GM18505 (cell line): ENCODE results near the gene IFITM5.
"Not testable (repeated sequence)": the region's sequence is repeated elsewhere in the genome, so short reads cannot be mapped to it uniquely, and the experiment has no call there.

Experiments used
- ATAC-seq: cut with Tn5 transposase; IDR thresholded peaks from one replicate; pipeline ENCODE4 v1.9.1; 2021; ENCODE audit not compliant: unreplicated experiment
- POLR2A ChIP-seq: IDR thresholded peaks from 4 replicates; pipeline ENCODE4 v1.6.1; 2011; ENCODE audit warnings: borderline replicate concordance; ENCODE audit not compliant: insufficient read depth, insufficient read length; ENCODE audit errors: extremely low read depth

Gene IFITM5

DNA sequence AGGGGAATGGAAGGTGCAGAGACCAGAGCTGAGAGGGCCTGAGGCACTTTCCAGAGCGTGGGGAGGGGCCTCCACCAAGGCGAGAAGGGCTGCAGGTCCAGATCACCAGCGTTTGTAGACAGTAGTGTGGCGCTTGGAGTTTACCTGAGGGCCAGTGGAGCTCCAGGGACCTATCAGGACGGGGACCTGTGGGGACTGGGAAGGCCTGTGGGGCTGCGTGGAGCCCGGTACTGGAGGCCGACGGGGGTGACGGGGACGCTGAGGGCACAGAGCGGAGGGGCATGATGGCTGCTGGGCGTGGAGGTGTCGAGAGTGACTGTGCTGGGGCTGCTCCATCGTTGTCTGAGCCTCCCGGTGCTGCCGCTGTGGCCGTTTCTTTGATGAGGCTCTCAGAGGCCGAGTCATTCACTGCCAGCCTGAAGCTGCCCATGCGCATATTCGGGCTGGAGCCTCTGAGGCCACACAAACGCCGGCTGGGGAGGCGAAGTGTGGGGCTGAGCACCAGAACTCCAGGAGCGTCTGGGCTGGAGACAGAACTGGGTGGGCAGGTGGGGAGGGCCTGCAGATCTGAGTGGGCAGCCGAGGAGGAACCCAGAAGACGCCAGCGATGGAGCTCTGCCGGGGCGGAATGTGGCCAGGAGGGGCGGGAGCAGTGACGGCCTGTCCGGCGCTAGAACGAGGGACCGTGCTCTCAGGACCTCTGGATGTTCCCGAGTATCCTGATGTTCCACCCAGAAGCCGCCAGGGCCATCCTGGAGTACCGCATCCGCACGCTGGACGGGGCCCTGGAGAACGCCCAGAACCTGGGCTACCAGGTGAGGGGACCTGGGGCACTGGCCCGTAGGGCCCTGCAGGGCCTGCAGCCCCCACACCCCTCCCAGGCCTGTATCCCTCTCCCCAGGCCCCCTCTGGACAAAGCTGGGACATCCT lies 7.8 kb downstream of the IFITM5 start:
- ATAC-seq: no peak
- no peak for TF ChIP-seq POLR2A

DNA sequence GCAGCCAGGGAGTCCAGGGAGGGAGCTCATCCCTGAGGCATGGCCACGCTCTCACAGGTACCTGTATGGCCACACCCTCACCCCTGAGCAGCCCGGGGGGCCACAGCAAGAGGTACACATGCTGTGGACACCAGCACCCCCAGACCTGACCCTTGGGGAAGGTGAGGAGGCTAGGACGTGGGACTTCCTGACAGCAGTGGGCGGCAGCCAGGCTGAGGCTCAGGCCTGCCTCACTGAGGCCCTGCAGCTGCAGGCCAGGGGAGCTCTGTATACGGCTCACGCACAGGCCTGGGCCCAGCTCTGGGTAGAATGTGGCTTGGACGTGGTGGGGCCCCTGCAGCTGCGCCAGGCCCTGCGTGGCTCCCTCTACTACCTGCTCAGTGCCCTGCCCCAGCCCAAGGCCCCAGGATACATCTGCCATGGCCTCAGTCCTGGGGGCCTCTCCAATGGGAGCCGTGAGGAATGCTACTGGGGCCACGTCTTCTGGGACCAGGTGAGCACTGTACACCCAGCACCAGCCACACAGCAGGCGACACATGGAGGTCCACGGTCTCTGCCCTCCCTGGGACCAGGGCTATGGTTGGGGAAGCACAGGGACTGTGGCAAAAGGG lies 8.6 kb downstream of the IFITM5 start:
- no peak for ATAC-seq
- TF ChIP-seq POLR2A: no peak

DNA sequence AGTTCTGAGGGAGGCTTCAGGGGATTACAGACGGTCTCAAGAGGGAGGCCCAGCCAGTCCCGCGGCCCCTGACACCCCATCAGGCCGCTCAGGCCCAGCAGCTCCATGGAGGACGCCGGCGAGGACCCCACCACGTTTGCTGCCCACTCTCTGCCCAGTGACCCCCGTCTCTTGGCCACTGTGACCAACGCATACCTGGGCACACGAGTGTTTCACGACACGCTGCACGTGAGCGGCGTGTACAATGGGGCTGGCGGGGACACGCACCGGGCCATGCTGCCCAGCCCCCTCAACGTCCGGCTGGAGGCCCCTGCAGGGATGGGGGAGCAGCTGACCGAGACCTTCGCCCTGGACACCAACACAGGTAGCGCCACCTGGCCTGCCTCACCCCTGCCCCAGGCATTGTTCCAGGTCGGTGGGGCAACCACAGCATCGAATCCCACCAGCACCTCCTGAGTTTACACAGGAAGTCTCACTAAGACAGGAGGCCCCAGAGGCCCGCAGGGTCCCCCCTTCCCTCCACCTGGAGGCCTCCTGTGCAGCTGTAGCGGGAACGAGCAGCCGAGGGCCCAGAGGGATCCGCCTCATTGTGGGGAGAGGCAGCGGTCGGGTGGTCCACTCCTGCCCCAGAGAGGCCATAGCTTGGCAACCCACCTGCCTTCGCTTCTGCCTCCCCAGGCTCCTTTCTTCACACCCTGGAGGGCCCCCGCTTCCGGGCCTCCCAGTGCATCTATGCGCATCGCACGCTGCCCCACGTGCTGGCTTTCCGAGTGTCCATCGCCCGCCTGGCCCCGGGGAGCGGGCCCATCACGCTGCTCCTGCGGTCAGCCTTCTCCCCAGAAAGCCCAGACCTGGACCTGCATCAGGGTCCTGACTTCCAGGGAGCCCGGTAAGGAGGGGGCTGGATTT lies 9.4 kb downstream of the IFITM5 start:
- ATAC-seq: no peak
- TF ChIP-seq POLR2A: no peak

DNA sequence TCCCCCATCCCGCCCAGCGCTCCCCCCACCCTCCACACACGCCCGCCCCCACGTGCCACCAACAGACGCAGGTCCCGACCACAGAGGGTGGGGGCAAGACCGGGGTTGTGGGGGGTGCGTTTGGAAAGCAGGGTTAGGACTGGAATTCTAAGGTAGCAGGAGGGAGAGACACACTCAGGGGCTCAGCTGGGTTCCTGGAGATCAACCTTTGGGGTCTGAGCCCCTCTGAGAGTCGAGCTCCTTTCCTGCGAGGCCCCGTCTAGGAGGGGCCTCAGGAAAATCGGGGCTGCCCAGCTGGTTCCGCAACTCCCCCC lies 10.0 kb downstream of the IFITM5 start:
- ATAC-seq: no peak
- no peak for TF ChIP-seq POLR2A

DNA sequence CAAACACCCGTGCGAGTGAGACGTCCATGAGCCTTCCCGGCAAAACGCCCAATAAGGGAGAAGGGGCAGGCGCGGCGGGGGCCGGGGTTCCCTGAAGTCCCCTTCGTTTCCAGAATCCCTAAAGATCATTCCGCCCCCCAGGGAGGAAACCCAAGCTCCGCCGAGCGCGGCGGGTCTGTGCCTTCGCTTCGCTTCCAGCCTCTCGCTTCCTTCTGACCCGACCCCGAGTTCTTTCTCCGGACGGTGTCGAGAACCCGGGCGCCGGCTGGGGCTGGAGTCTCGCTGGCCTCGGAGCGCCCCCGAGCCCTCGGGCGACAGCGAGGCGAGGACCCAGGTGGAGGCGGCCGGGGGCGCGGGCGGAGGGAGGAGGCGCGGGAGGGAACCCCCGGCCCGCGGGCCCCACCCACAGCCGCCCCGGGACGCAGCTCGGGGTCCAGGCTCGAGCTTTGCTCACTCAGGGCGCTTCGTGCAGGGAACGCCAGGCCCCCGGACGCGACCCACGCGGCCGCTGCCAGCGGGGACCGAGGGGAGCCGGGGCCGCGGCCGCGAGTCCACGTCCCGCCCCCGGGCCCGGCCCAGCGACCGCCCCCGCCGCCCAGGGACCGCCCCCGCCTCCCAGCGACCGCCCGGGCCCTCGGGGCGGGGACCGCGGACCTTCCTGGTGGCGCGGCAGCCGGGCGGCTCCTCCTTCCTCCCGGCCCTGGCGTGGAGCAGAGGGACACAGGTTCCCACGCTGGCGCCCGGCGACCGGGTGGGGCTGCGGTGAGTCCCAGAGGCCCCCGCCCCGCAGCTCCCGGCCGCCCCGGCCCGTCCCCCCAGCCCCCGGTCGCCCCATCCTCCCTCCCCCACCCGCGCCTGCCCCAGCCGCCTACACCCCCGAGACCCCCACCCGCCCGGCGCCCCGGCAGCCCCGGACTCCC lies 10.6 kb downstream of the IFITM5 start, which contains the start of gene PGGHG:
Gene PGGHG, plus strand, starts transcription at position 649 of the 920 bp plus-strand sequence. CDS start 691 bp downstream, outside the sequence.
- TF ChIP-seq POLR2A: peak; percentile 51
- no peak for ATAC-seq

DNA sequence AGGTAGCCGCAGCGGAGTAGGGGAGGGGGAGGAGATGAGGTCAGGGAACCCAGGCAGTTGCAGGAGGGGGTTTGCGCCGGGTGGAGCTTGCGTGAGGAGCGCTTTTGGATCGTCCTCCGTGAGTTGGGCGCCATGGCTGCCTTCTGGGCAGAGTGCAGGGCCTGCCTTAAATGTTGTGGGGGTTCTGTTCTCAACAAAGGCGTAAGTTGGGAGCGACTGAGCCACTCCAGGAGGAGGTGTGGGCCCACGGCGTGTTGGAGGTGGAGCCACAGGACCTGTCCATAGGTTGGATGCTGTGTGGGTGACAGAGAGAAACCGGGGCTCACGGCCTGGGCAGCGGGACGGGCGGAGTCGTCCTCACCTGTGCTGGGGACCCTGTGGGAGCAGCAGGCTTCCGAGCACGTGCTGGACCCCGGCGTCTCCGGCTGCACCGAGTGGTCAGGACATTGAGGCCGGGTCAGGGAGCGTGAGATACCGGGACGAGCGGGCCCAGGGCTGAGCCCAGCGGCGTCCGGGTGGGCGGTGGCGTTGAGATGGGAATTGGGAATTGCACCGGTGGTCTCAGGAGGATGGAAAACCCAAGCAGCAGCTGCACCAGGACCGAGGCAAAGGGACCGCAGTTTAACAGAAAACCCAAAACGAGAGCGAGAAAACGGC lies 11.4 kb downstream of the IFITM5 start:
- TF ChIP-seq POLR2A: no peak
- ATAC-seq: no peak

DNA sequence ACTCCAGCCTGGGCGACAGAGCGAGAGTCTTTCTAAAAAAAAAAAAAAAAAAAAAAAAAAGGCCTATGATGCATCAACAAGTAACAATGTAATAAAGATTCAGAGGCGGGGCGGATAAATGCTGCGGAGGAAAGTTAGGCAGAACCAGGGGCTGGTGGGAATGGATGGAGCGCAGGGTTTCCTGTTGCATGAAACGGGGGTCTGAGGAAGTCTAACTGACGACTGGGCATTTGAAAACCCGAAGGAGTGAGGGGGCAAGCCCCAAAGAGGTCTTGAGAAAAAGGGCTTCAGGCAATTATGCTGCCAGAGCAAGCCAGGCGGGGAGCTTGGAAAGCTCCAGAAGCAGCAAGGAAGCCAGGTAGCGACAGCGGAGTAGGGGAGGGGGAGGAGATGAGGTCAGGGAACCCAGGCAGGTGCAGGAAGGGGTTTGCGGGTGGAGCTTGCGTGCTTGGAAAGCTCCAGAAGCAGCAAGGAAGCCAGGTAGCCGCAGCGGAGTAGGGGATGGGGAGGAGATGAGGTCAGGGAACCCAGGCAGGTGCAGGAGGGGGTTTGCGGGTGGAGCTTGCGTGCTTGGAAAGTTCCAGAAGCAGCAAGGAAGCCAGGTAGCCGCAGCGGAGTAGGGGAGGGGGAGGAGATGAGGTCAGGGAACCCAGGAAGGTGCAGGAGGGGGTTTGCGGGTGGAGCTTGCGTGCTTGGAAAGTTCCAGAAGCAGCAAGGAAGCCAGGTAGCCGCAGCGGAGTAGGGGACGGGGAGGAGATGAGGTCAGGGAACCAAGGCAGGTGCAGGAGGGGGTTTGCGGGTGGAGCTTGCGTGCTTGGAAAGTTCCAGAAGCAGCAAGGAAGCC lies 12.1 kb downstream of the IFITM5 start:
- not testable (repeated sequence) for ATAC-seq

DNA sequence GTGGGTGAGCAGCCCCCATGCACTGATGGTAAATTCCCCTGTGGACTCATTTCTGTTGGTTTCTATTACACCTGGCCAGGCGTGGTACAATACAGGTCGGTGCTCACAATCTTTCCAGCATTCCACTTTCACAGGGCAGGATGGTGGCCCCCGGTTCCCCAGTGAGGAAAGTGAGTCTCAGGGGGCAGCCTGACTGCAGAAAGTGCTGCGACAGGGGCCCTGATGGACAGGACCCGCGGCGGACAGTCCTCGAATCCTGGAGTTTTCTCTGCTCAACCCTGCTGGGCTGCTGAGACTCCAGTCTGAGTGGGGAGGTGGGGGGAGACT lies 13.5 kb downstream of the IFITM5 start:
- no peak for ATAC-seq

DNA sequence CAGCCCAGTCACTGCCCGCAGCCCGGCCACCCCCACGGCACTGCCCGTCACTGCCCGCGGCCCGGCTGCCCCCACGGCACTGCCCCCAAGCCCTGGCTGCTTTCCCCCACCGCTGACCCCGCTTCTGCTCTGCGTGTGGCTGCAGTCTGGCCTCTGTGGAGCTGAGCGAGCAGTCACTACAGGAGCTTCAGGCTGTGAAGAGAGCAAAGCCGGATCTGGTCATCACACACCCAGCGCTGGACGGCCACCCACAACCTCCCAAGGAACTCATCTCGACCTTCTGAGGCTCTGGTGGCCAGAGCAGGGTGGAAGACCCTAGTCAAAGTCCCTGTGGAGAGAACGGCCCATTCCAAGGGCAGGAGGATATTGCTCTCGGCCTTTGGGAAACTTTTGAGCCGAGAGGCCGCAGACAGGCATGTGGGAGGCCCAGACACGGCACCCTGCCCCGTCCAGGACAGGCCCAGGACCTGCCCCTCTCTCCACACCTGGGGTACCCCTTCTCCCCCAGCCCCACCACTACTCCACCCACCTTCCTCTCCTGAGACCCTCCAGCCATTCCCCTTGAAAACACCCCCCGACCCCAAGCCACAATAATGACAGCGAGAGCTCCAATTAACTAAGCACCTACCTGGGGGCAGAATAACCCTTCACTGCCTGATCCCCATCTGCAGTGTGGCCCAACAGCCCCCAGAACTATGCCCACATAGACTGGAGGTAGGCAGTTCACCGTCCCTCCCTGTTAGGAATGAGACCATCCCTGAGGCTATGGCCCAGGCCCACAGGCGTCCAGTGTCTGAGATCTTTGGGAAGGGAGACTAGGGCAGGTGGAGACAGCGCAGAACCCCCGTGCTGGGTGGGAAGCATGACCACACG lies 14.1 kb downstream of the IFITM5 start:
- no peak for ATAC-seq
- no peak for TF ChIP-seq POLR2A

More for the DNA sequence above, 13.5 kb downstream of the IFITM5 start:
- no peak for TF ChIP-seq POLR2A

DNA sequence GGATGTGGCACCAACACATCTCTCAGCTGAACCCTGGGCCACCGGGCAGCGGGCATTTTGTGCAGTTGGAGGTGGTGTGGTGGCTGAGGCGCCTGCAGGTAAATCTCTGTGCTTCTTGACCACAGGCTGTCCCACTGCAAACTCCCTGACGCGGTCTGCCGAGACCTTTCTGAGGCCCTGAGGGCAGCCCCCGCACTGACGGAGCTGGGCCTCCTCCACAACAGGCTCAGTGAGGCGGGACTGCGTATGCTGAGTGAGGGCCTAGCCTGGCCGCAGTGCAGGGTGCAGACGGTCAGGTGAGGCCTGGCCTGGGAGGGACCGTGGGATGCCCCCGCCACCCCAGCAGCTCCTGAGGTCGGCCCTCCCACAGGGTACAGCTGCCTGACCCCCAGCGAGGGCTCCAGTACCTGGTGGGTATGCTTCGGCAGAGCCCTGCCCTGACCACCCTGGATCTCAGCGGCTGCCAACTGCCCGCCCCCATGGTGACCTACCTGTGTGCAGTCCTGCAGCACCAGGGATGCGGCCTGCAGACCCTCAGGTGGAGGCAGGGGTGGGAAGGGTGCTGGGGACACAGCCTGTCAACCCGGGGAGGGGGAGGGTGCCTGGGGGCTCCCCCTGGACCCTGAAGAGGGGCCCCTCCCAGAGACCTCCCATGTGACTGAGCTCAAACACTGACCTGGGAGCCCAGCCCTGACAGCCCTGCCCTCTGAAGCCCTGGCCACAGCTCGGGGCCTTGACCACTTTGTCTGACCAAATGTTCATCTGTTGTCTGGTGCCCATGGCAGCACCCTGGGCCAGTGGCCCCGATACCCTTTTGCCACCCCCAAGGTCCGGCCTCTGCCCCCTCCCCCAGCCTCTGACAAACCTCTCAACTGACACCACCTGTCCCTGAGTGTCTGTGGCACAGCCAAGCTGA lies 15.0 kb downstream of the IFITM5 start:
- ATAC-seq: no peak
- no peak for TF ChIP-seq POLR2A
